ENCODE measurements around the gene INTS15.

INTS15 gene
- total RNA-seq: 32.9 to 42.7 (median 34.2) reads per million in 4 donors

- DNase-seq: peak; percentile 66 to 84 (median 72)
These were observed at the start of gene INTS15 for GRCh38 chr7:6589829-6590644. TSS of gene INTS15 (plus strand) at chr7:6590021. CDS start at chr7:6590284, 263 bp downstream.

- DNase-seq: no peak
These were observed 47.5 kb upstream of the INTS15 start for GRCh38 chr7:6542368-6542767.

DNA sequence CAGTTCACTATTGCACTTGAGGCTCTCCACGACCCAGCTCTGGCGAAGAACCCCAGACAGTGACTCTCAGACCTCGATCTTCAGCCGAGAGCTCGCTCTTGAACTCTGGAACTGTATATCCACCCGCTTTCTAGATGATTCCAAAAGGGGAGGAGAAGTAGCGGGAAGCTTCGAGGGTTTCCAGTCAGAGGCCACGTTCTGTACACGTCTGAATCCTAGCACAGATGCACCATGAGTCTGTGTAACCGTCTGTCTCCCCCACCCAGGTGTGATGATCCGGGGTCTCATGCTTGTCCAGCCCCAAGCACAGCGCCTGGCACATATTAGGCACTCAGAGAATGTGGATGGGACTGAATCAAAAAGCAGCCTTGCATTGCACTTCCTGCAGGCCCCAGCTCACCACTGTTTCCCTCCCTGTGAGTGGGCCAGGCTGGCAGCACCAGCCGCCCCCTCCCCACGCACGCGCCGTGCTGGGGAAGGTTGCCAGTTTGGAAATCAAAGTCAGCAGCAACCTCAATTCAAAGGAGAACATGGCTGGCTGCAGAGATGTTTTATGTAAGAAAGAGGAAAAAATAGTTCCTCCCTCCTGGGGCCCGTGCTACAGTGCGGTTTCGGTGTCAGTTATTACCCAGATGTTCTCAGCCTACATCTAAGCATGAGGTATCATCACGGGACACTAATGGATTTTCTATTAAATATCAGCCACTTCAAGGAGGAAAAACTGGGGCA lies 44.3 kb upstream of the INTS15 start:
- DNase-seq: no peak

GRCh38 chr7:6546498-6547251 lies 43.1 kb upstream of the INTS15 start:
- DNase-seq: no peak

GRCh38 chr7:6547400-6547799 lies 42.4 kb upstream of the INTS15 start:
- no peak for DNase-seq

- no peak for DNase-seq
These were observed 38.8 kb upstream of the INTS15 start, which contains the start of gene GRID2IP for GRCh38 chr7:6551016-6551511. TSS of gene GRID2IP (minus strand) at chr7:6551461. CDS start at chr7:6551436, 25 bp downstream.

DNA sequence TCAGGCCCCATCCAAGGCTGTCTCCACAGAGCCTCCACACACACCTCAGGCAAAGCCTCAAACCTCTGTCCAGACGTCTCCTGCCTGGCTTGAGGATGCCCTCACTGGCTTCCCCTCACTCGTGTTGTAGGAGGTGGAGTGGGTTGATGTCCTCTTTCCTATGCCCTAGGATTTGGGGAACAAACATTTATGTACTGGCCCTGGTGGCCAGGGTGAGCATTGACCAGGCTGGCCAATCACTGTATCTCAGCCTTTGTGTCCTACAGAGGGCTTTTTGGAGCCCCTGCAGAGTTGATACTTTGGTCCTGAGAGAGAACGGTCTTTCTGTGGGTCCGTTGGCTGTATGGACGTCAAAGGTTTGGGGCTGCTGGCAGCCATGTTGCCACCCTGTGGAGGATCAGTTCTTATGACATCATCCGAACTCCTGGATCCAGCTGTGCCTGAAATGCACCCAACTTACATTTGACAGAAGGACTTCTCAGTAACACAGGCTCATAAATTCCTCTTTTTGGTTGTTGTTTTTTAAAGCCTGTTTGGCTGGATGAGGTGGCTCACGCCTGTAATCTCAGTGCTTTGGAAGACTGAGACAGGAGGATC lies 36.3 kb upstream of the INTS15 start:
- no peak for DNase-seq

GRCh38 chr7:6554848-6555247 lies 35.0 kb upstream of the INTS15 start:
- DNase-seq: no peak

DNA sequence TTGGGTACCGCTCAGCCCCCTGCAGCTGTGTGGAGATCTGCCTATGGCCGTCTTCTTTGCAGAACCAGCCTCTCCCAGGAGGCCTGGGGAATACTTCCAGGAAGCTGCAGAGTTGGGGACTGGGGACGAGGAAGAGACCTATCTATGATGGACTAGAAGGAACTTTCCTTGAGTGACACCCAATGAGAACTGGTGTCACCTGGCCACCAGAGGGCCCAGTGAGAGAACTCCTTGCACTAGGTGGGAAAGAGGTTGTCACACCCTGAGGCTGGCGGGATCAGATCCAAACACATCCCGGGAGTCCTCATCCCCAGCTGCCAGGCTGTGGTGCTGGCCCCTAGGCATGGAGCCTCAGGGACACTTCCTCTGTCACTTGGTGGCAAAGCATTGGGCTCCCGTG lies 33.6 kb upstream of the INTS15 start:
- no peak for DNase-seq

DNA sequence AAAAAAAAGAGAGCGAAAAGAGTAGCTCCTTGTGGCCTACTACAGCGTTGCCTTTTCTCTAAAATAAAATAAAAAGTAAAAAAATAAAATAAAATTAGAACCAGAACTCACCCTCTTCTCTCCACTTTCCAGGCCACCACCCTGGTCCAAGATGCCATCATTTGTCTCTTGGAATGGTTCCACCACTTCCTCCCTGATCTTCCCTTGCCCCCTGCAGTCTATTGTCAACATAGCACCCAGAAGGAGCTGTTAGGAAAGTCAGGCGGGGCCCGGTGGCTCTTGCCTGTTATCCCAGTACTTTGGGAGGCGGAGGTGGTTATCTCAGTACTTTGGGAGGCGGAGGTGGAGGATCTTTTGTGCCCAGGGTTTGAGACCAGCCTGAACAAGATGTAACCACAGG lies 31.0 kb upstream of the INTS15 start:
- no peak for DNase-seq

- DNase-seq: no peak
These were observed 29.9 kb upstream of the INTS15 start for GRCh38 chr7:6559896-6560295.

DNA sequence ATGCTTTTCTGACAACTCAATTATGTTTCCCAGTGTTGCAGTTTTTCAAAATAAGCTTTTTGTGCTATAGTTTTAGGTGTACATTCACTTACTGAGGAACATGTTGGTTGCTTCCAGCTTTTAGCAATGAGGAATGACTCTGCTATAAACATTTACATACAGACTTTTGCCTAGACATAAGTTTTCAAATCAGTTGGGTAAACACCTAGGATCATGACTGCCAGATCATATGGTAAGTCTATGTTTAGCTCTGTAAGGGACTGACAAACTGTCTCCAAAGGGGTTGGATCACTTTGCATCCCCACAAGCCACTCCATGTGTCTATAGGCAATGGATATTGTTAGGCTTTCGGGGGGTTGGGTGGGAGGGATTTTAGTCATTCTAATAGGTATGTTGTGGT lies 27.7 kb upstream of the INTS15 start:
- DNase-seq: no peak

GRCh38 chr7:6563936-6564770 lies 25.7 kb upstream of the INTS15 start:
- DNase-seq: no peak

GRCh38 chr7:6565655-6566054 lies 24.2 kb upstream of the INTS15 start:
- DNase-seq: no peak

DNA sequence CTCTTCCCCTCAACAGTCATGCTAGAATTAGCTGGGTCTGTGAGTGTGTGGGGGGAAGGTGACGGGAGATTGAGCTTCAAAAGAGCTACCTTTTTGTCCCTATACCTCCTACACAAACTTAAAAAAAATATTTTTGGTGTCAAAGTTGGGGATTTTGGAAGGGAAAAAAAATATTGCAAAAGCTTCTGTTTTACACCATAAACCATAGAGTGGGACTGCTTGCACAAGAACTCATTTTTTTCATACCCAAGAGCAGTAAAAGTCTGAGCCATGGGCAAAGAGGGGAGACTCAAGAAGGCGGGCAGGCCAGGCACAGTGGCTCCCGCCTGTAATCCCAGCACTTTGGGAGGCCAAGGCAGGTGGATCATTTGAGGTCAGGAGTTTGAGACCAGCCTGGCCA lies 21.9 kb upstream of the INTS15 start:
- no peak for DNase-seq

DNA sequence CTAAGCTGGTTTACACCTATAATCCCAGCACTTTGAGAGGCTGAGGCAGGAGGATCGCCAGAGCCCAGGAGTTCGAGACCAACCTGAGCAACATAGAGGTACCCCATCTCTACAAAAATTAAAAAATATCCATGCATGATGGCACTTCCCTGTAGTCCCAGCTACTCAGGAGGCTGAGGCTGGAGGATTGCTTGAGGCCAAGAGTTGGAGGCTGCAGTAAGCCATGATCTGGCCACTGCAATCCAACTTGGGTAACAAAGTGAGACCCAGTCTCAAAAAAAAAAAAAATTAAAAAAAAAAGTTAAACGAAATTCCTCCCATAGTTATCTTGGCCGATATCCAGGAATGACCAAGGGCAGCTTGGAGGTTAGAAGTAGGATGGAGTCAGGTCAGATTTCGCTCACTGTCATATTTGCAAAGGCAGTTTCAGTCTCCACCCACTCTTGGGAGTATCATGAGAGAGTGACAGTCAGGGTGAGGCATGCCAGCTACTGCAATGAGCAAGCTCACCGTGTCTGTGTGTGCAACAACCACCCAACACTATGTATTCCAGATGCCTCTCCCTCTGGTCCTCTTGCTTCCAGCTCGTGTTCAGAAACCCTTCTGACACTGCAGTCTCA lies 18.6 kb upstream of the INTS15 start:
- no peak for DNase-seq

DNA sequence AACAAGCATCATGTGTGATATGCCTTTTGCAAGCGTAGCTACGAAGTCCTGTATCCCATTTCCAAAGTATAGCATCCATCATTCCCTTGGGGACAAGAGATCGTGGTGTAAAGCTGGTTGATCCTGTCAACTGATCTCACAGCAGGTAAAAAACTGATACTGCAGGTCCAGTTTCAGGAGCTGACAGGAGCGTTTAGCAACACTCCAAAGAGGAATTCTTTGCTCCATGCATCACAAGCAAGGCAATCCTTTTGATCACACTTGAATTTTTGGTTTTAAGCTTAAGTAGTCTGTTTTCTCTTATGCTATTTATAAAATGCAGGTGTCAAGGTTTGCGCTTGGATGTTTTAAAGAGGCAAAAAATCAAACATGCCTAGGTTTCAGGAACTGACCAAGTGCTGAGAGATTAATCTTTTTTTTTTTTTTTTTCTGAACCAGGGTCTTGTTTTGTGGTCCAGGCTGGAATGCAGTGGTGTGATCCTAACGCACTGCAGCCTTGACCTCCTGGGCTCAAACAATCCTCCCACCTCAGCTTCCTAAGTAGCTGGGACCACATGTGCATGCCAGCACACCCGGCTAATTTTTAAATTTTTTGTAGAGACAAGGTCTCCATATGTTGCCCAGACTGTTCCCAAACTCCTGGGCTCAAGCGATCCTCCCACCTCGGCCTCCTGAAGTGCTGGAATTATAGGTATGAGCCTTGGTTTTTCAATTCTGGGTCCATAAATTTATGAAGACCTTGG lies 14.4 kb upstream of the INTS15 start:
- DNase-seq: no peak

DNA sequence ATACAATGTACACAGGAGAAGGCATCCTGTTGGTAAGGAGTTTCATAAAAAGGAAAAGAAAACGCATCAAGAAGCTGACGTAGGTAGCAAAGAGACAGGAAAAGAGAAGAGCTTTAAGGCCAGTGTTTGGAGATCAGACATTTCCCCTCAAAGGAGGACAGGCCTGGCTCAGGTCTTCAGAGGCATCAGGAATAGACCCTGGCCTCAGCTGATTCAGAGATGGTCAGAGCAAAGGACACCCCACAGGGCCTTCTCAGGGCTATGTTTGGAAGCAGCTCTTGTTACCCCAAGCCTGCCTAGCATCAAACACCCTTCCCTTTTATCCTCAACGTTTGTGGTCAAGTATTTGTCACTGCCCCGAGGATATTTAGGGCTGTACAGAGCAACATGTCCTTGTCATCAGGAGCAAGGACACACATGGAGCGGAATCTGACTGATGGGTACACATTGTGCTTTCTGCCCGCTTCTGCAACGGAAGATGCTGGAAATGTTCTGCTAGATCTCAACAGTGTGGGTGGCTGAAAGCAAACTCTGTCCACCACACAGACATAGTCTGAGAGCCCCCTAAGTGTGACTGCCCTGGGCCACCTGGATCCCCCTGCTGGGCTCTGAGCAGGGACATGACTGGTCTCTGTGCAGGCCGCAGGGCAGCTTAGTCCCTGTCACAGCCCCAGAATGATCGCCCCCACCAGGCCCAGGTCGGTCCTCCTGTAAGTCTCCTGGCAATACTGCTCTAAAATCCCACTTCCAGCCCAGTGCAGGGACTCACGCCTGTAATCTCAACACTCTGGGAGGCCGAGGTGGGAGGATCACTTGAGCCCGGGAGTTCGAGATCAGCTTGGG lies 13.6 kb upstream of the INTS15 start:
- DNase-seq: no peak

DNA sequence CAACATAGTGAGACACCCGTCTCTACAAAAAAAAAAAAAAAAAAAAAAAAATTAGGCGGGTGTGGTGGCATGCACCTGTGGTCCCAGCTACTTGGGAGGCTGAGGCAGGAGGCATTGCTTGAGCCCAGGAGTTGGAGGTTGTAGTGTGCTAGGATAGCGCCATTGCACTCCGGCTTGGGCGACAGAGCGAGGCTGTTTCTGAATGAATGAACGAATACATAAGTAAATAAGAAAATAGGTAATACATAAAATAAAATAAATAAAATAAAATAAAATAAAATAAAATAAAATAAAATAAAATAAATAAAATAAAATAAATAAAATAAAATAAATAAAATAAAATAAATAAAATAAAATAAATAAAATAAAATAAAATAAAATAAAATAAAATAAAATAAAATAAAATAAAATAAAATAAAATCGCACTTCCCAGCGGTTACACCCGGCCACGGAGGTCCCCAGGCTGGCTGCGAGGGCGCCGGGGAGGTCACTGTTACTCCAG lies 12.9 kb upstream of the INTS15 start:
- peak in 1 of 5 donors; percentile 21 for DNase-seq

All from T-helper 1 cell (primary cell).